NK-92 (cell line): Measurements from ENCODE around the gene PRPS2.

Source experiments
- DNase-seq: peaks from one replicate; lab custom pipeline; 2025; ENCODE audit not compliant: unreplicated experiment; lab: John Stamatoyannopoulos, UW

Gene PRPS2

DNA sequence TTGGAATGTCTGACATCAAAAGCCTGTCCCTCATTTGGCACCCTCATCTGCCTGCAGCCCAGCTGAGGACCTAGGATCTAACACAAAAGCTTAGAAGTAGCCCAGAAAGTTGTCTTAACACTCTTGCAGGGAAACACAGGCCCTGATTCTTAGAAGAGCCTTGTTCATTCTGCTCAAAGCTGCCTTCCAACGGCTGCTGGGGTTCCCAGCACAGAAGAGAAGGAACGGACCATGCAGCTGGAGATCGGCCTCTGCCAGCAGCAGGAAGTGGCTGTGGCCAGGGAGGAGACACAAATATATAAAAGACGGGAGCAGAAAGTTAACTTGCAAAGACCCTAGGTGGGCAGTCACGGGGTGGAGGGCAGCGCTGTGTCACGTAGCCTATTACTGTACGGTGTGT is 20.4 kb downstream of the PRPS2 start:
- DNase-seq: no peak

DNA sequence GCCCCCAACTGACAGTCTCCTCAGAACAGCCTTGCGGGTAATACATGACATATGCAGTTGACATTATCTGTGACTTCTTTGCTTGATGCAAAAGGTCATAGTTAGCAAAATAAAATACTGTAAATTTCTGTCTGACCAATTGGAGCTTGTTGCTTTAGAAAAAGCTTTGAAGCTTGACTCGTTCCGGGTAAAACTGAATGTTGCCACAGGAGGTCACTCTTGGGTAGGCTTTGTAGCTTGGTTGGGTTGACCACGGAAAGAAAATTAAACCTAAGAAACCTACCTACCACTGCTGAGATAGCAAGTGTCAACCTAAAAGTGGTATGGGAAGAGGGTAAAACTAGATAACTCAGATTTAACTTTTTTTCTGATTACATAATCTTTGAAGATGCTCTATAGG is 23.2 kb downstream of the PRPS2 start:
- DNase-seq: no peak

DNA sequence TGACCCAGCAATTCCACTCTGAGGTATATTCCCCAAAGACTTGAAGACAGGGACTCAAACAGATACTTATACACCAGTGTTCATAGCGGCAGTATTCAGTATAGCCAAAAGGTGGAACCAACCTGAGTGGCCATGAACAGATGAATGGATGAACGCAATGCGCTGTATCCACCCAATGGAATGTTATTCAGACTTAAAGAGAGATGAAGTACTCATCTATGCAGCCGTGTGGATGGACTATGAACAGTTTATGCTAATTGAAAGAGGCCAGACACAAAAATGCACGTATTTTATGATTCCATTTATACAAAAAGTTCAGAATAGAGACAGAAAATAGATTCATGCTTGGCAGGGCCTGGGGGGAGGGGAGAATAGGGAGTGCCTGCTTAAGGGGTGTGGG is 26.3 kb downstream of the PRPS2 start:
- DNase-seq: no peak

DNA sequence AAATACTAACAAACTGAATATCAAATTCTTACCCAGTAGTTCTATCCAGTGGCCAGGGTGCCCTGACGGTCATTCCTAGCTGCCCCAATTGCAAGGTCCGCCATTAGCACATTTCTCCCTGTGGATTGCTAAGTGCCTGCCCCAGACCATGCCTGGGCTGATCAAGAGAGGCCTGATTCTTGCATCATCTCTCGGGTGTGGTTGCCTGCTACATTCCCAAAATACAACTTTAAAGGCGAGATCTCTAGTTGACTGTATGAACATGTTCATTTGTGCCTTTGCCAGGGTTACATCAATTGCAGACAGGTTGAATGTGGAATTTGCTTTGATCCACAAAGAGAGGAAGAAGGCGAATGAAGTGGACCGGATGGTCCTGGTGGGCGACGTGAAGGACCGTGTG is 28.0 kb downstream of the PRPS2 start:
- no peak for DNase-seq

DNA sequence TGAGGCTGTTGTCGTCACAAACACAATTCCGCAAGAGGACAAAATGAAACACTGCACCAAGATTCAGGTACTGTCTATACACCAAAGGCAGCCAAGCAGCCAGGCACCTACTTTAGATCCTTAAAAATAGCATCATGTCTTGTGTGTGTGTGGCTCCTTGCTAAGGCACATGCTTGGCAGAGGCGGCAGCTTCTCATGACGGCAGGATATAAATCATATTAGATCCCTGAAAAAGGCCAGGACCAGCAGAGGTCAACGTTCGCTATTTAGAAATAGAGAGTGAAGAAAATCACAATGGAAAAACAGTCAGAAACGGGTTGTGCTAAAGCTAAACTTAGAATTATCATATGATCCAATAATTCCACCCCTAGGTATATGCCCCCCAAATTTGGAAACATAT is 29.5 kb downstream of the PRPS2 start:
- DNase-seq: no peak

DNA sequence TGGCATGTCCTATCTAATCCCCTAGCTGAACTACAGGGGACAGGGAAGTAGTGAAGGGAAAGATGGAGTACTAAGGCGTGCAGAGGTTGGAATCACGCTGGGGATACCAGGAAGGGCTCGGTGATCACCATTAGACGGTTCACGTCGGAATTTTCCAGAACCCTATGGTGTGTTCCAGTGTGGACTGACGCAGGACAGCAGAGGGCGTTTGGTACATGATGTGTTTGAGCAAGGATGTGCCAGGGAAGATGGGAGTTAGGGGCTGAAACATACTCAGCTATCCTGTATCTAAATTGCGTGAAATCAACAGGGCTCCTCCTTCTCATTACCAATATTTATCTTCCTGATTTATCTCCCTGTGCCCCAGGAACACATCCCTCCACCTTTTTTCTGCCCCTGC is 33.7 kb downstream of the PRPS2 start:
- no peak for DNase-seq

DNA sequence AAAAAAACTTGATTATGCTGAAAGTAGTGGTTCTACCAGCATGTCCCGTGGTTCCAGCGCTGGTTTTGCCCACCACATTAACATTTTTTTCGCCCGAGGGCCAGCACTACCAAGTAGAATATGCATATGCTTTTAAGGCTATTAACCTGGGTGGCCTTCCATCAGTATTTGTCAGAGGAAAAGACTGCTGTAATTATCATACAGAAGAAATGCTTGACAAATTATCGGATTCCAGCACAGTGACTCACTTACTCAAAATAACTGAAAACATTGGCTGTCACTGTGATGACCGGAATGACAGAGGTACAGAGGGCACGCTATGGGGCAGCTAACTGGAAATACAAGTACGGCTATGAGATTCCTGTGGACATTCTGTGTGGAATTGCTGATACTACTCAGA is 34.6 kb downstream of the PRPS2 start:
- DNase-seq: no peak

DNA sequence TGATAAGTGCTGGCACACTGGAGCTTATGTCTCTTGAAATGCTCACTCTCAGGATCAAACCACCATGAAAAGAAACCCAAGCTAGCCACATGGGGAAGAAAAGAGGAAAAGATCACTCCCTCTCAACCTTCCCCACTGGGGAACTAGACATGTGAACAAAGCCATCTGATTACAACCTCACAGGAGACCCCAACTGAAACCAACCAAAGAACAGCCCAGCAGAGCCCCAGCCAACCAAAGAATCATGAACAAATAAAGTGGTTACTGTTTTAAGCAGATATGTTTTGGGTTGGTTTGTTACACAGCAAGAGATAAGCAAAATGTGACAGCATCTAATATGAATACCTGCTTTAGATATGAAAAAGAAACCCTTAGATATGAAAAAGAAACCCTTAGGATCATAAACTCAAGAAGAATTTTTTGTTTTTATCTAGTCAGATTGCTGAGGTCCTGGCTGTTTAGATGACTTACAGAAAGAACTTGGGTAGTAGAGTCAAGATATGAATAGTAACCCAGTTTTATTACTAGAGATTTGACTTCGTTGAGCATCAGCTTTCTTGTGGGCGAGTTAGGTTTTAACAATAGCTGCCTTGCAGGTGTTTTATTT is 52.0 kb downstream of the PRPS2 start:
- DNase-seq: no peak

DNA sequence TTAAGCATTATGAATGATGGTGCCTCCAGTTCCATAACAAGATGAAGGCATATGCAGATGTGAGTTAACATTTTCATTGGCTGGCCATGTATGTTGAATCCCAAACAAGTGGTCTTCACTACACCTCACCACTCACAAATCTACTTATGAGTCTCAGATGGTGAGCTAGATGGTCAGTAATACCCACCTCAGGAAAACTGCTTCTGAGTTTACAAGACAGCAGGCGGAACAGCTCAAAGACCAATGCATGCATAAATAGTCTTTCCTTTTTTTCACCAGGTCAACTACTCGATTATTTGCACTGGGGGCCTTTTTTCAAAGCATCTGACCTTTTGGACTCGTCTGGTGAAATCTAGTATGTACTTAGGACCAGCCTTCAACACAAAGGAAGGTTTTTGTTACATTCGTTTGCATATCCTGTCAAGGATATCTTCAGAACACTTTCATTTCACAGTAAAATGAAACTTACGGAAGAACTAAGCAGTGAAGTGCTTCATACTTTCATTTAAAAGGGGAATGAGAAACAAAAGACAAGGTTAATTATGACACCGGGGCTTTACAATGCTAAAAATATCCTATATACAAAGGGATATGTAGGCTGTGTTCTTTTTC is 52.6 kb downstream of the PRPS2 start:
- DNase-seq: no peak

DNA sequence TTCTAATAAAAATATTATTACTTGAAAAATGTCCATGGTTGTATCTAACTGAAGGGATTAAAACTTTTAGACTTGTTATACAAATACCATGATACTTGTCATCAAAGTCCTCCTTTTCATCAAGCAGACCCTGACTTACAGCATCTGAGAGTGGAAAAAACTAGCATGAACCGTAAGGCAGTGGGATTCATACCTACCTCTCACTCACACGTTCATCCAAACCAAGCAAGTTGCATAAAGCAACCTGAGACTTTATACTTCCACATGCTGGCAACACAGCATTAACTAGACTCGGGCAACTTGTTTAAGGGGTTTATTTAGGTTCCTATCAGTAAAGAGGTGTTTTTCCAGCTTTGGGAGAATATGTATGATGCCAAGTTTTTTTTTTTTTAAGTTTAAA is 53.1 kb downstream of the PRPS2 start:
- no peak for DNase-seq

DNA sequence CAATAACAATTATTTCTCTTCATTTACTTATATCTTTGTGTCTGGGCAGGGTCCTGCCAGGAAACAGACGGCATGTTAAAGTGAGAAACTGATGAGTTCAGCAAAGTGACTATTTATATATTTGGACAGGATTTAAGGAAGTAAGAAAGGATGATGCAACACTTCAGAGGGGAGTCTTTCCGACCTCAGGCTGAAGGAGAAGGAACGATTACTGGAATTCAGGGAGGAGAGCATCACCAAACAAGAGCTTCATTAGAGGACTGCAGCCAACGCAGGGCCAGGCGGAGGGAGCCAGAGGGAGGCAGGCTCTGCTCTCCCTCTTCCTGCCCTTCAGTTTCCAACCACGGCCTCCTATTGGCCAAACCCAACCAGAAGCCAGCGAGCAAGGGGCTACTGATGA is 74.1 kb downstream of the PRPS2 start:
- no peak for DNase-seq

DNA sequence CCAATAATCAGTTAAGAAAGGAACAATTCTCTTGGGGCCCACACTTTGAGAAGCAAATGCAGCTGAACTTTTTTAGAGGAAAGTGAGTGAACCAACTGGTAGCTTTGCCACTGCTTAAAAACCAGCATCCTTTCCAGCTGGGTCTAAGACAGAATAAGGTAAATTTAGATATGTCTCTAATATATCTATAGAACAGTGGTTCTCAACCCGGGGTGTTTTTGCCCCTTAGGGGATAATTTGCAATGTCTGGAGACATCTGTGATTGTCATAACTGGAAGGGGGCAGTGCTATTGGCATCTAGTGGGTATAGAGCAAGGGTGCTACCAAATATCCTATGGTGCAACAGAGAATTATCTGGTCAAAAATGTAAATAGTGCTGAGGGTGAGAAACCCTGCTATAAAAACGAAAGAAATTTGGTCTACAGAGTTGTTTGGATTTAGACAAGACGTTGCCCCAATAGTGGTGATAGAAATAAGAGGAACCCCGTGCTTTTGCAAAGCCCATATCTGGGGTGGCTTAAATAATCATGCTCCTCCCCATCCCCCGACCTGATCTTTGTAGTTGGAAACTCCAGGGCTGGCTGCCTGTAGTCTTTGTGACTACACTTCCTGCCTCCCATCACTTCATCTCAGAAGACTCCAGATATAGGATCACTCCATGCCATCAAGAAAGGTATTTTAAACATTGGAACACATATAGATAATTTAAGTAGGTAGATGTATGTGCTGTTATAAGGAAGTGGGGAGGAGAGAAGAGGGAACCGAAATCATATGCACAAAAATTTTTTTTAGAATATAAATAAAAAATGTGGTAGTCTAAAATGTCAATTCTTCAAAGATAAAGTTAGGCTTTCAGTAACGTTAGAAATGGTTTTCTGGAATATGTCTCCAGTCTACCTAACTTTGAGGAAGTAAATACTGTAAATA is 75.5 kb downstream of the PRPS2 start, which contains the start of gene TLR7:
Gene TLR7, plus strand, starts transcription at position 622 of the 927 bp plus-strand sequence. CDS start 507 bp downstream, outside the sequence.
- DNase-seq: no peak

DNA sequence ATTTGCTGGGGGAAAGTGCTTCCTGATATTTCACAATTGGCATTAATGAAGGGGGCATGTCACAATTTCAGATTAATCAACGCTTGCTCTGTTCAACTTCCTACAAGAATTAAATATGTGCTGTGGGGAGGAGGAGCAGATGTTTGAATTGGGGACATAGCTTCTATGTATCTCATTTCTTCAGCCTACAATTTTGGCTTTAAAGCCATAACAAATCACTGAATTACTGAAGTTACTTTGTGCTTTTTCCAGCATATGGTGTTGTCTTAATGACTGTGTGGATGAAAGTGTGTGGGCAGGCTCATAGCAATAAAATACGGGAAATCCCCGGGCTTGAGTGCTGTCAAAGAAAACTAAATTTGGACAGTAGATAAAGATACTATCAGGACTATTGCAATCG is 76.5 kb downstream of the PRPS2 start:
- no peak for DNase-seq

DNA sequence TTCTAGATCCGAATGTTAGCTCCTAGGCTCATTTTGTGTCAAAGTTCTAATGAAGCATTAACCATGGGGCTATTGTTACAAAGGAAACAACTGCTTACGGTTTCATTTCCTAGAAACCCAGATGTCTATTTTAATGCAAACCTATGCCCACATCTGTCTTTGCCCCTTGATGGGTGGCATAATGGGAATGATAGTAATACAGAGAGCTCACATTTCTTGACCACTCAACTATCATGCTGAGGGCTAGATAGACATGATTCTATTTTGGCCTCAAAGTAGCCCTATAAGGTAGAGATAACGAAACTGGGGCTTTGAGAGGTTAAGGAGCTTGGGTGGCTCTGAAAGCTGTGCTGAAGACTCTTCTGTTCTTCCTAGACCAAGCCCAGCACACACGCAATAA is 77.5 kb downstream of the PRPS2 start:
- DNase-seq: no peak

DNA sequence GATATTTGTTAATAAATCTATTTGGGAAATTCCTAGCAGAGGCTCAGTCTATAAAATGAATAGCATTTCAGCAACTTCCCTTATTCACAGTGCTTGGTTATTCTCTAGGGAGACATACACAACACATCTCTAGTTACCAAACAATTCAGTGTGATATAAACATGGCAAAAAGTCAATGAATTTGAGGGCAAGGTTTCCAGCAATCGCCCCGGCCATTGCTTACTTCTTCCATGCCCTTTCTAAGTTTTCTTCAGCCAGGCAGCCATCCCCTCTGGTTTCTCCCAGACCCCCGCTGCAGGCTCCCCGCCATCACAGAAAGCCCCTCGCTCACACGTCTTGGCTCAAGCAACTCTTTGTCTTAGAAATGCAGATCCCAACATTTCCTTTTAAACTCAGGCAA is 80.0 kb downstream of the PRPS2 start:
- DNase-seq: no peak

DNA sequence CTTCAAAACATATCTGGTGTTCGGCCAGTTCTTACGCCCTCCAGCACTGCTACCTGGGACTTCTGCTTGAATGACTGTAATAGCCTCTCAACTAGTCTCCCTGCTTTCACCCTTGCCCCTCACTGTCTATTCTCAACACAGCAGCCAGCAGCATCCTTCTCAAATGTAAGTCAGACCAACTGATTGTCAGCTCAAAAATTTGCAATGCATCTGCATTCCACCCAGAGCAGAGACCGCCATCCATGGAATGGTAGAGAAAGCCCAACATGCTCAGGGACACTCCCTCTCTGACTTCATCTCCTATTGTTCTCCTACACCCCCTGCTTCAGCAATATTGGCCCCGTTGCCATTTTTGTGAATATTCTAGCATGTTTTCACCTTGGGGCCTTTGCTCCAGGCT is 81.5 kb downstream of the PRPS2 start:
- DNase-seq: no peak
